ENCODE measurements around the gene DPT. TPM values are rescaled to one million over a fixed set of nuclear protein-coding genes. Genes with fewer than 3 reads are reported as not detected.

Gene DPT
- total RNA-seq, 1 donor from 2014 or later: 13.0 TPM

DNA sequence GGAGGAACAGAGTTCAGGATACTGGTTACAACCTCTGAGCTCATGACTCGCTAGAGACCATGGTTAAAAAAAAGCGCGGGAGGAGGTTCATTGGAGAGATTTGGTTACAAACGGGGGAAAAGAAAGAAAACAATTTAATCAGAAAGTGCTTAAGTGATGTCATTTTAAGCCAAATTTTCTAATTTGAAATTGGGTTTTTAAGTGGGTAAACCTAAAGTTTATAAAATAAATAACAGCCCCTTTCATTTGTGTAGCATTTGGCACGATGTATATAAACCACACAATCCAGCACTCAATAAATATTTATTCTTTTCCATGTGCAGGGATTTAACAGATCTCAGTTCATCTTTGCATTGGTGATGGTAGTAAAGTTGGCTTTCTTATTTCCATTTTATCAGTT is 7.0 kb upstream of the DPT start:
- TF ChIP-seq CTCF (IDR thresholded peaks at IDR 0.05): no peak
- H3K9me3 Mint-ChIP-seq (ENCODE audit: low read depth): no peaks in the 10 kb centered on the region
- no peaks in the 10 kb centered on the region for H3K36me3 Mint-ChIP-seq (ENCODE audit: low read depth)
- no peak overlapping the region for H3K4me3 Mint-ChIP-seq (ENCODE audit: unreplicated experiment)
- no peaks in the 10 kb centered on the region for H3K27me3 Mint-ChIP-seq (ENCODE audit: low read depth)
- DNase-seq (ENCODE audit: low spot score): no peak
- H3K4me1 Mint-ChIP-seq (ENCODE audit: low read depth): peaks cover 11% of the 10 kb centered on the region
- H3K27ac Mint-ChIP-seq (ENCODE audit: unreplicated experiment): no peak overlapping the region

DNA sequence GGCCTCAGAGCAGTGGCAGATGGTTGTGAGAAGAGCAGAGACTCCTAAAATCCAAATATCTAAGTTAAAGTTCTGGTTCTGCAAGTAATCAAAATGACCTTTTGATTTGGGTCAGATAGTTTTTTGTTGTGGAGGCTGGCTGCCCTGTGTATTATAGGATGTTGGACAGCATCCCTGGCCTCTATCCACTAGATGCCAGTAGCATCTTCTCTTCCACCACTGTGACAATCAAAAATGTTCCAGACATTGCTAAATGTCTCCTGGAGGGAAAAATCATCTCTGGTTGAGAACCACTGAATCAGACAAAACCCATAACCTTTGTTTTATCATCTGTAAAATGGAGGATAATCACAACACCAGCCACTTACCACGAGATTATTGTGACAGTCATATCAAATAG is 5.9 kb upstream of the DPT start:
- Mint-ChIP-seq H3K4me3 (ENCODE audit: unreplicated experiment) (no peak overlapping the region), H3K27ac (ENCODE audit: unreplicated experiment) (no peak overlapping the region), H3K4me1 (ENCODE audit: low read depth) (peaks cover 13% of the 10 kb centered on the region), H3K9me3 (ENCODE audit: low read depth) (no peaks in the 10 kb centered on the region), H3K27me3 (ENCODE audit: low read depth) (no peaks in the 10 kb centered on the region), H3K36me3 (ENCODE audit: low read depth) (no peaks in the 10 kb centered on the region)
- peak; percentile 62 for TF ChIP-seq CTCF (IDR thresholded peaks at IDR 0.05)
- no peak for DNase-seq (ENCODE audit: low spot score)

- DNase-seq (ENCODE audit: low spot score): no peak
- no peak overlapping the region for H3K27ac Mint-ChIP-seq (ENCODE audit: unreplicated experiment)
- no peaks in the 10 kb centered on the region for H3K9me3 Mint-ChIP-seq (ENCODE audit: low read depth)
- H3K4me1 Mint-ChIP-seq (ENCODE audit: low read depth): peaks cover 18% of the 10 kb centered on the region
- TF ChIP-seq CTCF (IDR thresholded peaks at IDR 0.05): no peak
- H3K36me3 Mint-ChIP-seq (ENCODE audit: low read depth): no peaks in the 10 kb centered on the region
- H3K27me3 Mint-ChIP-seq (ENCODE audit: low read depth): no peaks in the 10 kb centered on the region
- H3K4me3 Mint-ChIP-seq (ENCODE audit: unreplicated experiment): no peak overlapping the region
Measured at GRCh38 chr1:168734271-168734670, 5.3 kb upstream of the DPT start.

DNA sequence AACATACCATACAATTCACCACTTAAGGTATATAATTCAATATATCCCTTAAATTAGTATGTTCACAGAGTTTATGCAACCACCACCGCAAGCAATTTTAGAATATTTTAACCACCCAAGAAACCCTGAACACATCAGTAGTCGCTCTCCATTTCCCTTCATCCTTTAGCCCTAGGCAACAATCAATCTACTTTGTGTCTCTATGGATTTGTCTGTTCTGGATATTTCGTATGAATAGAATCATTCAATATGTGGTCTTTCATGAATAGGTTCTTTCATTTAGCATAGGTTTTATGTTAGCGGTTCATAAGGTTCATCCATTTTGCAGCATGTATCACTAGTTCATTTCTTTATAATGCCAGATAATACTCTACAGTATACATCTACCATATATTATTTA is 4.2 kb upstream of the DPT start:
- Mint-ChIP-seq H3K36me3 (ENCODE audit: low read depth) (no peaks in the 10 kb centered on the region), H3K4me1 (ENCODE audit: low read depth) (peaks cover 26% of the 10 kb centered on the region), H3K4me3 (ENCODE audit: unreplicated experiment) (no peak overlapping the region), H3K9me3 (ENCODE audit: low read depth) (no peaks in the 10 kb centered on the region), H3K27me3 (ENCODE audit: low read depth) (no peaks in the 10 kb centered on the region), H3K27ac (ENCODE audit: unreplicated experiment) (no peak overlapping the region)
- TF ChIP-seq CTCF (IDR thresholded peaks at IDR 0.05): no peak
- DNase-seq (ENCODE audit: low spot score): no peak

- Mint-ChIP-seq H3K4me1 (ENCODE audit: low read depth) (peaks cover 27% of the 10 kb centered on the region), H3K27me3 (ENCODE audit: low read depth) (no peaks in the 10 kb centered on the region), H3K27ac (ENCODE audit: unreplicated experiment) (no peak overlapping the region), H3K9me3 (ENCODE audit: low read depth) (no peaks in the 10 kb centered on the region), H3K4me3 (ENCODE audit: unreplicated experiment) (no peak overlapping the region), H3K36me3 (ENCODE audit: low read depth) (no peaks in the 10 kb centered on the region)
- no peak for TF ChIP-seq CTCF (IDR thresholded peaks at IDR 0.05)
- no peak for DNase-seq (ENCODE audit: low spot score)
Measured at GRCh38 chr1:168732736-168733135, 3.7 kb upstream of the DPT start.

Data from chondrocyte (in vitro differentiated cells).